HEK293T (cell line): ENCODE measurements around the gene AP2A2.

Experiments used
- ARNT ChIP-seq: fragments of 450-650 bp; IDR thresholded peaks from 2 replicates; pipeline ENCODE4 v1.6.1; 2017; ENCODE audit warnings: mild to moderate bottlenecking
- BHLHE40 ChIP-seq: fragments of 450-650 bp; IDR thresholded peaks from 2 replicates; pipeline ENCODE4 v1.6.1; 2016; ENCODE audit warnings: mild to moderate bottlenecking, moderate library complexity, borderline replicate concordance
- ELF4 ChIP-seq: fragments of 450-650 bp; IDR thresholded peaks from 2 replicates; pipeline ENCODE4 v1.6.1; 2017; ENCODE audit warnings: antibody characterized with exemption
- LEF1 ChIP-seq: fragments of 450-650 bp; IDR thresholded peaks from 2 replicates; pipeline ENCODE4 v1.6.1; 2017; ENCODE audit warnings: mild to moderate bottlenecking, borderline replicate concordance
- SUZ12 ChIP-seq: fragments of 450-650 bp; IDR thresholded peaks from 2 replicates; pipeline ENCODE4 v1.6.1; 2016; ENCODE audit warnings: mild to moderate bottlenecking

GRCh38 chr11:940496-941135 is 14.9 kb downstream of the AP2A2 start:
- TF ChIP-seq ELF4 = no peak
- no peak for TF ChIP-seq BHLHE40
- no peak for TF ChIP-seq ARNT
- TF ChIP-seq SUZ12 = no peak
- no peak for TF ChIP-seq LEF1
